Keratinocyte (primary cell): ENCODE measurements around the gene BRCA2. TPM values are rescaled to one million over a fixed set of nuclear protein-coding genes. Genes with fewer than 3 reads are reported as not detected.
A peak's percentile ranks its signal among the peaks of the same experiment; 100 is the strongest.

Source experiments
- DNase-seq: peaks from one replicate; pipeline ENCODE4 v3.0.0-alpha.2; 2011; ENCODE audit warnings: low read depth, missing footprints, low spot score
- FAIRE-seq: peaks from 2 replicates; lab custom pipeline; 2011; peaks lifted over from hg19 to GRCh38; lab: Jason Lieb, UNC
- H2AFZ ChIP-seq: 2 replicates; pipeline ENCODE4 v1.6.0; 2012; ENCODE audit warnings: low read length, control low read depth, inconsistent platforms; ENCODE audit not compliant: control insufficient read depth
- H3K27ac ChIP-seq: 2 replicates; pipeline ENCODE4 v1.5.1; 2011; ENCODE audit warnings: low read length; ENCODE audit not compliant: control insufficient read depth, insufficient read depth
- H3K27me3 ChIP-seq: 3 replicates; pipeline ENCODE4 v1.6.0; 2011; ENCODE audit warnings: low read length; ENCODE audit not compliant: control insufficient read depth, insufficient read depth; ENCODE audit errors: extremely low read depth
- H3K36me3 ChIP-seq, 2 experiments: 2 replicates in 1 of 2; 3 replicates in 1 of 2; pipeline ENCODE4 v1.5.1; 2011; ENCODE audit warnings: low read length in 2 of 2, mild to moderate bottlenecking in 1 of 2; ENCODE audit not compliant: control insufficient read depth in 2 of 2, insufficient read depth in 2 of 2; ENCODE audit errors: extremely low read depth in 1 of 2
- H3K4me1 ChIP-seq: 3 replicates; pipeline ENCODE4 v1.5.1; 2011; ENCODE audit warnings: low read length; ENCODE audit not compliant: control insufficient read depth, insufficient read depth; ENCODE audit errors: extremely low read depth
- H3K4me2 ChIP-seq: 3 replicates; pipeline ENCODE4 v1.6.0; 2011; ENCODE audit warnings: low read depth, low read length; ENCODE audit not compliant: control insufficient read depth, insufficient read depth; ENCODE audit errors: extremely low read depth
- H3K4me3 ChIP-seq, 3 experiments: fragments of 200-600 bp in 1 of 3; sonication (generic) in 1 of 3; 2 replicates in 2 of 3; 3 replicates in 1 of 3; pipeline ENCODE4 v1.5.1; 2011 to 2016; ENCODE audit warnings: low read length in 3 of 3, mild to moderate bottlenecking in 3 of 3, control low read depth in 2 of 3, inconsistent platforms in 1 of 3, low read depth in 1 of 3, mixed read lengths in 1 of 3, mixed run types in 1 of 3, moderate library complexity in 1 of 3; ENCODE audit not compliant: control insufficient read depth in 2 of 3, insufficient read depth in 2 of 3; ENCODE audit errors: extremely low read depth in 1 of 3
- H3K79me2 ChIP-seq: 2 replicates; pipeline ENCODE4 v1.6.0; 2012; ENCODE audit warnings: low read length; ENCODE audit not compliant: control insufficient read depth, insufficient read depth
- H3K9ac ChIP-seq: 3 replicates; pipeline ENCODE4 v1.6.0; 2011; ENCODE audit warnings: low read length; ENCODE audit not compliant: control insufficient read depth, insufficient read depth; ENCODE audit errors: extremely low read depth
- H3K9me1 ChIP-seq: 3 replicates; pipeline ENCODE4 v1.6.0; 2011; ENCODE audit warnings: low read length; ENCODE audit not compliant: control insufficient read depth, insufficient read depth; ENCODE audit errors: extremely low read depth
- H3K9me3 ChIP-seq: 2 replicates; pipeline ENCODE4 v1.5.1; 2012; ENCODE audit warnings: low read depth, low read length; ENCODE audit not compliant: control insufficient read depth
- H4K20me1 ChIP-seq: 3 replicates; pipeline ENCODE4 v1.6.0; 2011; ENCODE audit warnings: low read length; ENCODE audit not compliant: control insufficient read depth, insufficient read depth; ENCODE audit errors: extremely low read depth
- EZH2 ChIP-seq: IDR thresholded peaks from one replicate; pipeline ENCODE4 v1.6.1; 2012; ENCODE audit warnings: inconsistent platforms, mild to moderate bottlenecking, low read length, moderate library complexity
- dilution Hi-C: fragments of 300-500 bp; cut with MboI; formaldehyde crosslinking; loops from one replicate; pipeline ENCODE4 v1.7.0; 2020; ENCODE audit warnings: low sequenced_read_pairs; ENCODE audit not compliant: extremely low pct_ligation_motif_present
- polyA plus RNA-seq, 5 experiments: library from polyadenylated mRNA; depleted of rRNA in 3 of 5; stranded (reverse) in 3 of 5; stranded (forward) in 1 of 5; unstranded in 1 of 5; fragments of >200 nt; gene quantifications; 1 replicate in 1 of 5; 2 replicates in 3 of 5; 3 replicates in 1 of 5; pipeline versions ENCODE4 v1.2.1 to v1.2.3, GENCODE V29; 2011 to 2012; ENCODE audit warnings: missing spikeins in 2 of 5, low read depth in 1 of 5, low replicate concordance in 1 of 5
- TF ChIP-seq, protein P1 (sequence below), 3 experiments: IDR thresholded peaks in 1 of 3; conservative IDR thresholded peaks in 1 of 3; optimal IDR thresholded peaks in 1 of 3; 2 replicates in 2 of 3; 3 replicates in 1 of 3; pipeline versions ENCODE3 to v1.5.1; 2011; ENCODE audit warnings: low read length in 3 of 3, mild to moderate bottlenecking in 3 of 3, moderate library complexity in 2 of 3, control low read depth in 1 of 3, inconsistent platforms in 1 of 3; ENCODE audit not compliant: insufficient read depth in 2 of 3; ENCODE audit errors: extremely low read depth in 1 of 3

The BRCA2 gene
- polyA plus RNA-seq, 1 donor (not counting 4 experiments of a cell fraction or from before 2014, with no cell fraction given): 2.4 TPM

GRCh38 chr13:32415019-32415418, 99.7 kb downstream of the BRCA2 start:
- no peak overlapping the region for H3K4me2 ChIP-seq
- H3K9me3 ChIP-seq: peaks cover 2% of the 10 kb centered on the region
- DNase-seq (no peak), FAIRE-seq (no peak)
- H3K9ac ChIP-seq: no peak overlapping the region
- no peaks in the 10 kb centered on the region for H3K79me2 ChIP-seq
- H2AFZ ChIP-seq: no peak overlapping the region
- no peaks in the 10 kb centered on the region for H3K9me1 ChIP-seq
- H3K27me3 ChIP-seq: no peaks in the 10 kb centered on the region
- dilution Hi-C loops: no loop called here
- no peaks in the 10 kb centered on the region for H3K4me1 ChIP-seq
- H3K36me3 ChIP-seq: no peaks in the 10 kb centered on the region
- no peak overlapping the region for H3K27ac ChIP-seq
- no peak for TF ChIP-seq EZH2
- TF ChIP-seq, protein P1, sequence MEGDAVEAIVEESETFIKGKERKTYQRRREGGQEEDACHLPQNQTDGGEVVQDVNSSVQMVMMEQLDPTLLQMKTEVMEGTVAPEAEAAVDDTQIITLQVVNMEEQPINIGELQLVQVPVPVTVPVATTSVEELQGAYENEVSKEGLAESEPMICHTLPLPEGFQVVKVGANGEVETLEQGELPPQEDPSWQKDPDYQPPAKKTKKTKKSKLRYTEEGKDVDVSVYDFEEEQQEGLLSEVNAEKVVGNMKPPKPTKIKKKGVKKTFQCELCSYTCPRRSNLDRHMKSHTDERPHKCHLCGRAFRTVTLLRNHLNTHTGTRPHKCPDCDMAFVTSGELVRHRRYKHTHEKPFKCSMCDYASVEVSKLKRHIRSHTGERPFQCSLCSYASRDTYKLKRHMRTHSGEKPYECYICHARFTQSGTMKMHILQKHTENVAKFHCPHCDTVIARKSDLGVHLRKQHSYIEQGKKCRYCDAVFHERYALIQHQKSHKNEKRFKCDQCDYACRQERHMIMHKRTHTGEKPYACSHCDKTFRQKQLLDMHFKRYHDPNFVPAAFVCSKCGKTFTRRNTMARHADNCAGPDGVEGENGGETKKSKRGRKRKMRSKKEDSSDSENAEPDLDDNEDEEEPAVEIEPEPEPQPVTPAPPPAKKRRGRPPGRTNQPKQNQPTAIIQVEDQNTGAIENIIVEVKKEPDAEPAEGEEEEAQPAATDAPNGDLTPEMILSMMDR (optimal IDR thresholded peaks at IDR 0.05 in 1 of 3, IDR thresholded peaks at IDR 0.05 in 1 of 3, conservative IDR thresholded peaks at IDR 0.05 in 1 of 3; ENCODE audit: extremely low read depth in 1 of 3, insufficient read depth in 2 of 3, low read length in 3 of 3): peak; percentile 53 to 79 (median 55)
- H4K20me1 ChIP-seq: no peaks in the 10 kb centered on the region
- H3K4me3 ChIP-seq: no peak overlapping the region

DNA sequence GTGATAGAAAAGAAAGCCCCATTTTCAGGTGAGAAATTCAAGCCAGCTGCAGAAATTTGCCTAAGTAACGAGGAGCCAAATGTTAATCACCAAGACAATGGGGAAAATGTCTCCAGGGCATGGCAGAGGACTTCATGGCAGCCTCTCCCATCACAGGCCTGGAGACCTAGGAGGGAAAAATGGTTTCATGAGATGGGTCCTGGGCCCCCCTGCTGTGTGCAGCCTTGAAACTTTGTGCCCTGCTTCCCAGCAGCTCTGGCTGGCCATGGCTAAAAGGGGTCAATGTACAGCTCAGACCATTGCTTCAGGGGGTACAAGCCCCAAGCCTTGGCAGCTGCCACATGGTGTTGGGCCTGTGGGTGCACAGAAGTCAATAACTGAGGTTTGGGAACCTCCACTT, 102.7 kb downstream of the BRCA2 start:
- no peaks in the 10 kb centered on the region for H4K20me1 ChIP-seq
- no peaks in the 10 kb centered on the region for H3K27me3 ChIP-seq
- H3K9me3 ChIP-seq: peaks cover 2% of the 10 kb centered on the region
- dilution Hi-C loops: no loop called here
- no peaks in the 10 kb centered on the region for H3K9me1 ChIP-seq
- TF ChIP-seq, protein P1 (optimal IDR thresholded peaks at IDR 0.05 in 1 of 3, IDR thresholded peaks at IDR 0.05 in 1 of 3, conservative IDR thresholded peaks at IDR 0.05 in 1 of 3; ENCODE audit: extremely low read depth in 1 of 3, insufficient read depth in 2 of 3, low read length in 3 of 3): no peak
- TF ChIP-seq EZH2: no peak
- no peaks in the 10 kb centered on the region for H3K36me3 ChIP-seq
- H2AFZ ChIP-seq: no peak overlapping the region
- H3K4me3 ChIP-seq: no peak overlapping the region
- DNase-seq (no peak), FAIRE-seq (no peak)
- no peak overlapping the region for H3K9ac ChIP-seq
- H3K4me1 ChIP-seq: no peaks in the 10 kb centered on the region
- no peak overlapping the region for H3K27ac ChIP-seq
- H3K79me2 ChIP-seq: no peaks in the 10 kb centered on the region
- no peak overlapping the region for H3K4me2 ChIP-seq
